GM19035 (cell line): Measurements from ENCODE around the gene IFNGR1.
A peak's percentile ranks its signal among the peaks of the same experiment; 100 is the strongest.
"Not testable (repeated sequence)": the region's sequence is repeated elsewhere in the genome, so short reads cannot be mapped to it uniquely, and the experiment has no call there.

Experiments
- ATAC-seq: cut with Tn5 transposase; IDR thresholded peaks from one replicate; pipeline ENCODE4 v1.9.1; 2021; ENCODE audit not compliant: unreplicated experiment

The IFNGR1 gene

DNA sequence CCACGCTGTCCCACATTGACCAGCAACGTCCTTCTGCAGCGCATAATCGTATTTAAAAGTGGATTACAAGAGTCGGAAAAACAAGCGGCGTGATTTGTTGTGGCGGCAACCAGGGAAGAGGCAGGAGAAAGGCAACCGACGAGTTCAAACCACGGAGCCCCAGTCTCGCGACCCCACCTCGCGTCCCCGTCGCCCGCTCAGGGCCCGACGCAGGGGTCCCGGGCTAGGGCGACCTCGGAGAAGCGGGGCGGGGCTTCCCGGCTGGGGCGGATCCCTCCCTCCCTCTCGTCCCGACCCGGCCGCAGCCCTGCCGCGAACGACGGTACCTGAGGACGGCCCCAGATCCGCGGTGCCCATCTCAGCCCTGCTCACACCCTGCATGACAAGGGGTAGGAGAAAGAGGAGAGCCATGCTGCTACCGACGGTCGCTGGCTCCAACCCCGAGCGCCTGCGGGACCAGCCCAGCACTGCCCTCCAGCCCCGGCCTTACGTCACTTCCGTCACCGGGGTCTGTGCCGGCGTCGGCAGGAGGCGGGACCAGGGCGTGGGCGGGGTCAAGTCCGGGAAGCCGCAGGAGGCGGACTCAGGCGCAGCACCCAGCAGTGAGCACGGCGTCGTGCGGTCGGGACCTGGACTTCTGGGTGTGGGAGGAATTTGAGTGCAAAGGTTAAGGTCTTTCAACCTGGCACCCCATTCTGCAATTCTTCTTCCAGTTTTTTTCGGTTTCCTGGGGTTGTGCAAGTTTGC lies at the start of gene IFNGR1:
Gene IFNGR1, minus strand, starts transcription at position 469 of the 747 bp plus-strand sequence. Its CDS starts 58 bp downstream, at position 411.
- peak; percentile 93 for ATAC-seq

DNA sequence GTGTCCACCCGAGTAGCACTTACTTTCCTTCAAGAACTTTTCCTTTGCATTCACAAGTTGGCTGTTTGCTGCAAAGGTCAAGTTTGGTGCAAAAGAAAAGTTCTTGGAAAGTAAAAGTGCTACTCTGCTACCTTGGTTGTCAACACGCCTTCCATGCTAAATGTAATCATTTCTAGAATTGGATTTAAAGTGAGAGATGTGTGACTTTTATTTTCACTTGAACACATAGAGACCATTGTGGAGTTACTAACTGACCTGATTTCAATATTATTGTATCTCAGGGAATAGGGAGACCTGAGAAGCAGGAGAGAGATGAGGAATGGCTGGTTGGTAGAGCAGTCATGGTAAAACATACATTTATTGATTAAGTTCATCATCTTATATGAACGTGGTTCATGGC lies 49.7 kb upstream of the IFNGR1 start:
- ATAC-seq = no peak

DNA sequence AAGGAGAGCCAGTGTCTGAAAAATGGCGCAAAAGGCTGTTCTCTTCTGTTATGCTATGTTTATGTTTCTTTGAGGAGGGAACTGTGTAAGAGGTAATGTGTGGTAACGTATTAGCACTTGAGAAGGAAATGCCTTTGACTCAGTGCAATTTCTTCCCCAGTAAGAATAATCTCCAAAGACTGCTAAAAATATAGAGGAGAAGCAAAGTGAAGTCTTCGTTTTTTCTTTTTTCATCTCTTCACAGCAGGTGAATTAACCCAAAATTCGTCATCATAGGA lies 47.1 kb upstream of the IFNGR1 start:
- ATAC-seq = no peak

DNA sequence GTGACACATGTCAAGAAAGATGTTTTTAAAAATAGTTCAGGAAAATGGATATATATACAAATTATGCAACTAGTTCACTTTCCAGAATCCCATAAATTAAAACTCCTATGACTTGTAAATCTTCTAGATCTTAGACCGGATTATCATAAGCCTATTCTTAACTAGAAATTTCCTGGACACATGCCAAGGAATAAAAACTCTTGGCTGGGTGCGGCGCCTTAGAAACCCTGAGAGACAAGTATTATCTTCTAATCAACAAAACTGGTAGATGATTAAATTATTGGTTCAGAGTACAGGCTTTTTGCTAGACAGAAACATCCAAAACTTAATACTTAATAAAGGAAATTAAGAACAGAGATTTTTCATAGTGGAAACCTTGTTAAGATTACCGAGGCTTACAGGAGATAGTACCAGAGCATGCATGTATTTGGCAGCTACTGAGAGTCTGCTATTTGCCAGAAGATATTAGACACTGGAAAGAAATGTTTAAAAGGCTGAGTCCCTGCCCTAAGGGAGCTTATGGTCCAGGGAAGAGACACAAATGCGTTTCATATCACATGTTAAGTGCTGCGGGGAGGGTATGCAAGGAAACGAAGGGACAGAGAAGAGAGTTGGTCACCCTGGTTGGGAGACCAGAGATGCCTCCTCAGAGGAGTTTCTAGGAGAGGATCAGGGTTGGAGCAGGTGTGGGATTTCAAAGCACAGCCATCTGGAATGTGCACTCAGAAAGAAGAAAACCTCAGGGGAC lies 46.5 kb upstream of the IFNGR1 start:
- ATAC-seq = no peak

DNA sequence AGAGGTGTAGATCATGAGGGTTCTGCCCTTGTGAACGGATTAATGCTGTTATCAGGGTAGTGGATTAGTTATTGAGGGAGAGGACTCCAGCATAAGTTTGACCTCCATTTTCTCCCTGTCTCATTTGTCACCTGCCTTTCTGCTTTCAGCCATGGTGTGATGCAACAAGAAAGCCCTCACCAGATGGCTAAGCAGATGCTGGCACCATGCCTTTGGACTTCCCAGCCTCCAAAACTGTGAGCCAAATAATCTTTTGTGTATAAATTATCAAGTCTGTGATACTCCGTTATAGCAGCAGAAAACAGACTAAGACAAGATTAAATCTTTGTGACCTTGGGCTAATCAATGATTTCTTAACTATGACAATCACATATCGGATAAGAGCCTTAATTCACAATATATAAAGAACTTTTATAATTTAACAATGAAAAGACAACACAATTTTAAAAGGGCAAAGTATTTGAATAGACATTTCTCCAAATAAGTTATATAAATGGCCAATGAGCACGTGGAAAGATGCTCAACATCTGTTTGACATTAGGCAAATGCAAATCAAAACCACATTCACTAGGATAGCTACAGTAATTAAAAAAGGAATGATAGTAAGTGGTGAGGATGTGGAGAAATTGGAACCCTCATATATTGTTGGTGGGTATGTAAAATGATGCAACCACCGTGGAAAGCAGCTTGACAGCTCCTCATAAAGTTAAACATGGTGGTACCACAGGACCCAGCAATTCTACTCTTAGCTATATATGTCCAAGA lies 45.3 kb upstream of the IFNGR1 start:
- ATAC-seq = no peak

DNA sequence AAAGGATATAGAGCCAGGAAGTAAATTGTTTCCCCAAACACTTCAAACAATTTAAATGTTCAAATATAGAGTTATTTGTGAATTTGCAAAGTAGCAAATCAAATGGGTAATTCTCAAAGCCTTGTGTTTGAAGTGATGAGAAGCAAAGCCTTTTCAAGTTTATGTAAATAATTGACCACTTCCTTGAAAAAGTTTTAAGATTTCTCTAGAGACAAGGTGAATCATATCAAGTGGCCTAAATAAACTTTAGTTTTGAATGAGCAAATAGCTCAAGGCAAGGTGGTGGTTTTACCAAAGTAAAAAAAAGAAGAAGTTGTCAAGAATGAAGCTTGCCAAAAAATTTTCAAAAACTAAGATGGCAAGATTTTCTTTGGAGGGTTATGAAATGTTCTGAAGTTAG lies 42.6 kb upstream of the IFNGR1 start:
- peak; percentile 72 for ATAC-seq

DNA sequence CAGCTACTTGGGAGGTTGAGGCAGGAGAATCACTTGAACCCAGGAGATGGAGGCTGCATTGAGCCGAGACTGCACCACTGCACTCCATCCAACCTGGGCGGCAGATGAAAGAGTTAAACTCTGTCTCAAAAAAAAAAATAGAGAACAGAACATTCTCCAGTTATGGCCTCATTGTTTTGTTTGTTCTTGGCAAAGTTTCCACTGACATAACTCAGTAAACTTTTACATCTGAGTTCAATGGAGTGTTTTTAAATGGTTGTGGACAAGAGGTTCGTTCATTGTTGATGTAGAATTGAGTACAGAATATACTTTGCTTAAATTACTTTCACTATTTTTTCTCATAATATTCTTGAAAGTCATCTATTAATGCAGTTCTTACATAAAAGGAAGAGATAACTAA lies 42.2 kb upstream of the IFNGR1 start:
- ATAC-seq = no peak

DNA sequence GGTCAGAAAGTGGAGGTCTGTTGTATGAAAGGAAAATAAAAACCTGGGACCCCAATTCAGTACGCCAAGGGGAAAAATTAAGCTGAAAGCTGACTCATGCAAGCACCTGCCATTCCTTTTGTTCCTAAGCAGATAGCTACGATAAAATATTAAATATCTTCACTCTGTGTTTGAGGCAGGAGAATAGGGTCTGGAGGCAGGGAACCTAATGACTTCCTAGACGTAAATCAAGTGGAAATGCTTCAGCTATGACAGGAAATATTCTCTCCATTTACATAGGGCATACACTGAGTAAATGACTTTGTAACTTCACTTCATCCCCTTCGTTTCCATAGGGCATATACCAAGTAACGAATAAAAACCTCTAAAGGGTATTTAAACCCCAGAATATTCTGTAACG lies 41.0 kb upstream of the IFNGR1 start:
- no peak for ATAC-seq

DNA sequence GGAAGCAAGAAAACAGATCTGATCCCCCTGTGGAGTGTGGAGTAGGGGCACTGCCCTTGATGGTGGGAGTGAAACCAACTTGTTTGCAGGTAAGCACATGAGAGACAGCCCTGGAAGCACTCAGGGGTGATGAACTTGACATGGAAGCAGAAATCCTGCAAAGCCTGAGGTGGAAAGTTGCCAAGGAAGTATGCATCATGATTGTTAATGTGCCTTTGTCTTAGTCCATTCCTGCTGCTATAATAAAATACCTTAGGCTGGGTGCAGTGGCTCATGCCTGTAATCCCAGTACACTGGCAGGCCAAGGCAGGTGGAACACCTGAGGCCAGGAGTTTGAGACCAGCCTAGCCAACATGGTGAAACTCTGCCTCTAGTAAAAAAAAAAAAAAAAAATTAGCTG lies 40.2 kb upstream of the IFNGR1 start:
- ATAC-seq = no peak

DNA sequence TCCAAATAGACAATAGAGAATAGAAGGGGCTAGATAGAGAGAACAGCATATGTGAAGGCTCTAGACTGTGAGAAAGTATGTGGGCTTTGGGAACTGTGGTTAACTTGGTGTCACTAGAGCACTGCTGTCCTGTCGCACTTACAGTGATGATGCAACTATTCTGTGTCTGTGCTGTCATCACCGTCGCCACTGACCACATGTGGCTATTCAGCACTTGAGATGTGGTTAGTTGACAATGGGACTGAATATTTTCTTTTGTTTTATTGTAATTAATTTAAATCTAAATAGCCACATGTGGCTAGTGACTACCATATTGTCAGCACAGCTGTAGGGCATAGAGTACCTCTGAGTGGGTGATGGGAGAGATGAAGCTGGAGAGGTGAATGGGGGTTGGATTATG lies 39.0 kb upstream of the IFNGR1 start:
- ATAC-seq = no peak

DNA sequence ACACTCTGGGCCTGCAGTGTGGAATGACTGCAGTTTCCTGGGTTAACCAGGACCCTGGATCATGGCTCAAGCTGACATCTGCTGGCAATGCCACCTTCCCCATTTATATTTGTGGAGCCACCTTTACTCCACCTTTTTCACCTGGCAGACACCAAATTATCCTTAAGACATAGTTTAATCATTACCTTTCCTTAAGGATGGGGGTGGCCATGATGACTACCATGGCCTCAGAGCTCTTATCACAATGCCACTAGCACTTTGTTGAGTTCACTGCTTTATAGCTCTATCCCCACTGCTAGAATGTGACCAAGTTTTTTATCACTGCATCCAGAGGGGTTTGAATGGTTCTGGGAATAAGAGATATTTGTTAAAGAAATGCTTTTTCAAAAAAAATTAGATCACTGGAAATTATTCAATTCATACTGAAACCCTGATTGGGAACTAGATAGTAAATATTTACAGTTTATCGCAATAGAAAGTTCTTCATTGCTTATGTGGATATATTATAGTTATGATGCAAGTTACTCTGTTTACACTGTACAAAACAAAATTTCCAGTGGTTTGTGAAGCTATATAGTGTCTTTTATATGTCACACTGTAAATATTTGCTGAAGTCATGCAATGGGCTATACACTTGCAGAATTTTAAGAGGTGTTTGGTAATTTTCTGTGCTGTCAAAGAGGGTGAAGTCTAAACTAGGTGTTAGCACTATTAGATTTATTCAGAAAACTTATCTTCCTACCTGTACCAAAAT lies 37.3 kb upstream of the IFNGR1 start:
- ATAC-seq = no peak

DNA sequence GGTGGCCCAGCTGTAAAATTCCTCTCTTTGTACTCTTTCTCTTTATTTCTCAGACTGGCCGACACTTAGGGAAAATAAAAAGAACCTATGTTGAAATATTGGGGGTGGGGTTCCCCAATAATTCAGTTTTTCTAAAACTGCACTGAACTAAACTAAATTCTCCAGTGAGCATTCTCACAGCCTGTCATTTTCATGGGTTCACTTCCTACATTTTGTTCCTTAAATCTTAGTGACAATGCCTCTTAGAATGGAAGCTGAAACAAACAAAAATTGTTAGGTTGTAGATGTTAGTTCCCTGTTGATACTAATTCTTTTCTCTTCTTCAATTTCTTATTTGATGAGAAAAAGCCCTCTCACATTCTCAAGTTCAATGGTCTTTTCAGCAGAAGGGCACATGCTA lies 35.8 kb upstream of the IFNGR1 start:
- ATAC-seq = no peak

DNA sequence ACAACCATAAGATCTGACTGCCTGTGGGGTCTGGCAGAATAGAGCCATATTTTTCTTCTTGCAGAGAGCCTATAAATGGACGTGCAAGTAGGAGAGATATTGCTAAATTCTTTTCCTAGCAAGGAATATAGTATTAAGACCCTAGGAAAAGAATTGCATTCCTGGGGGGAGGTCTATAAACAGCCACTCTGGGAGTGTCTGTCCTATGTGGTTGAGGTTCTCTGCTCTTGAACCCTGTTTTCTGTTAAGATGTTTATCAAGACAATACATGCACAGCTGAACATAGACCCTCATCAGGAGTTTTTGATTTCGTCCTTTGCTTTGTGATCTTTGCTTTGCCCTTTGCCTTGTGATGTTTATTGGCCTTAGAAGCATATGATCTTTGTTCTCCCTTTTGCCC lies 35.2 kb upstream of the IFNGR1 start:
- ATAC-seq = not testable (repeated sequence)

DNA sequence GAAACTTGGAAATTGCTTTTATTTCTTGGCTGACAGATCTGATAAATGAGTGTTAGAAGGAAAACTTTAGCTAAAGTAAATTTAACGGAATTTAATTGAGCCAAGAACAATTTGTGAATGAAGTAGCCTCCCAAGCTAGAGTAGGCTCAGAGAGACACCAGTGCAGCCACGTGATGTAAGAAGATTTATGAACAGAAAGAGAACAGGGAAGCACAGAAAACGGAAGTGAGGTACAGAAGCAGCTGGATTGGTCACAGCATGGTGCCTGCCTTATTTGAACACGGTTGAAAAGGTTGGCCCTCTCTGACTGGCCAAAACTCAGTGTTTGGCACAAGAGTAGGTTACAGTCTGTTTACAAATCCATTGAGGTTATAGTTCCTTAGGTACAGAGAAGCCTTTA lies 29.5 kb upstream of the IFNGR1 start:
- ATAC-seq = no peak

DNA sequence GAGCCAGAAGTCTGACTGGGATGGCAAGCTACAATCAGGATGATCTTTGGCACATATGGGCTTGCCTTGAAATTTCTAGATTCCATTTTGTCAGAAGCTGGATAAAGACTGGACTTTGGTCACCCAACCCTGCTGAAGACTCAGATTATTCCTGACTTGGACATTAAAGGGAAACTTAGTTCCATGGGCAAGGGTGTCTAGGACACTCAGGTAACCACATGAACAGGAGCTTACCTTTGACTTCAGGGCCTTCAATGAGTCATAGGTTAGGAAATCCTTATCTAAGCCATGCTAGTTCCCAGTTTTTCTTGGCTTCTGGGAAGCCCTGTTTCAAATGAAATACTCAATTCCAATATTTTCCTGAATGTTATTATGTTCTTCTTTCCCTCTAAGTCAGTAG lies 28.5 kb upstream of the IFNGR1 start:
- no peak for ATAC-seq

DNA sequence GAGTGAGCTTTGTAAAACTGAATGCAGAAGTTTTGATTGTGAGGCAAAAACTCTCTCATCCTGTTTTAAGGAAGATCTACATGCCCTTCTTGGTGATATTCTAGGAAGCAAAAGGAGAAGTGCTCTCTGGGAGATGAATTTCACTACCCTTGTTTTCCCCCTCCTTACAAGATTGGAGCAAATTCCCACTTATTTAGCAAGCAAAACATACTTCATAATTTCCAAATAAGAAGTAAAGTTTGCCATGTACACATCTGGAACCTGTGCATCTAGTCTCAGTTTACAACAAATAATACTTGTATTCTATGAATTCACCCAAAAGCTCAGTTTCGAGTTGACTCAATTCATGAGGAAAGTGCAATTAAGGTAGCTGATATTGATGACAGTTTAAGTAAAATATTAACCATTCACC lies 27.6 kb upstream of the IFNGR1 start:
- no peak for ATAC-seq

DNA sequence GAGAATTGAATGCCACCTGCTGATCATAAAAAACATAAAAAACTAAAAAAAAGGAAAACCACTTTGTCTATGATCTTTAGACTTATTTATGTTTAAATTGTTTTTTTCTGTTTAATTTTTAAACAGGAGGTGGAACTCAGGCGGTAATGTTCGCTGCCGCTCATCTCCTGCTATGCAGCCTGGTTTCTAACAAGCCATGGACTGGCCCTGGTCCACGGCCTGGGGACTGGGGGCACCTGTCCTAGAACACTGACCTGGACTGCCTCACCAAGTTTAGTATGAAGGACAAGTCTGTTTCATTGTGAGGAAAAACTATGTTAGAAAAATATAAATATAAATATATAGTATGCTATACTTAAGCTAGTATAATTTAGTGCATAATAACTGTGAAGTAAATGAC lies 27.0 kb upstream of the IFNGR1 start:
- no peak for ATAC-seq

DNA sequence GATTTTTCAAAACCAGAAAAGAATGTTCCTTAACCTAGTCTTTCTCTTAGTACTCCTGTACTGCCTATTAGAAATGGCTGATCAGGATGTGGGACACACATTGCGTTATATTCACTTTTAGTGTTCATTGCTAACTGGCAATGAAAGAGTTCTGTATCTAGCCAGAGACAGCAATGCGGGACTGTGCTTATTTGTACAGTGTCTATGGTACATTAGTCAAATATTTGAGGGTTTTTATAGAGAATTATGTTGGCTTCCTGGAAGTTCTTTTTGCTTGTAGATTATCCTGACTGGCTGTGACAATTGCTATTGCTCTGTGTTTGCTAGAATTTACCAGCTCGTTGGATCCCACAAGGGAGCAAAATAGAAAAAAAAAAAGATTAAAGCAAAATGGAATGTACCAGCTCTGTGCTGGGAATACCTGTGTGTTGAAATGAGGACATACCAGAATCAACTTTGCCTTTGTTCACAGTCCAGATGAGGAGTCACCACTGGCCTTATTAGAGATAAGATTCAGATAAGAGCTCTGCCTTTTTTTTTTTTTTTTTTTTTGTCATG lies 22.4 kb upstream of the IFNGR1 start:
- no peak for ATAC-seq

DNA sequence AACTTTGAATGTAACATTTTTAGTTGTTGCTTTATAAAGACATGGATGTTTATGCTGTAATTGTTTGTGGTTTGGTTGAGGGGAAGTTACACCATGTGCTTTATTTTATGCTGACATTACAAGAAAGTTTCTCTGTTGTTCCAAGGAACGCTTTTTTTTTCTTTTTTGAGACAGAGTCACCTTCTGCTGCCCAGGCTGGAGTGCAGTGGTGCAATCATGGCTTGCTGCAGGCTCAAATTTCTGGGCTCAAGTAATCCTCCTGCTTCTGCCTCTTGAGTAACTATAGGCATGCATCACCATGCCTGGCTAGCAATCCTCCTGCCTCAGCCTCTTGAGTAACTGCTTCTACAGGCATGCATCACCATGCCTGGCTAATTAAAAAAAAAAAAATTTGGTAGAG lies 21.0 kb upstream of the IFNGR1 start:
- ATAC-seq = no peak

DNA sequence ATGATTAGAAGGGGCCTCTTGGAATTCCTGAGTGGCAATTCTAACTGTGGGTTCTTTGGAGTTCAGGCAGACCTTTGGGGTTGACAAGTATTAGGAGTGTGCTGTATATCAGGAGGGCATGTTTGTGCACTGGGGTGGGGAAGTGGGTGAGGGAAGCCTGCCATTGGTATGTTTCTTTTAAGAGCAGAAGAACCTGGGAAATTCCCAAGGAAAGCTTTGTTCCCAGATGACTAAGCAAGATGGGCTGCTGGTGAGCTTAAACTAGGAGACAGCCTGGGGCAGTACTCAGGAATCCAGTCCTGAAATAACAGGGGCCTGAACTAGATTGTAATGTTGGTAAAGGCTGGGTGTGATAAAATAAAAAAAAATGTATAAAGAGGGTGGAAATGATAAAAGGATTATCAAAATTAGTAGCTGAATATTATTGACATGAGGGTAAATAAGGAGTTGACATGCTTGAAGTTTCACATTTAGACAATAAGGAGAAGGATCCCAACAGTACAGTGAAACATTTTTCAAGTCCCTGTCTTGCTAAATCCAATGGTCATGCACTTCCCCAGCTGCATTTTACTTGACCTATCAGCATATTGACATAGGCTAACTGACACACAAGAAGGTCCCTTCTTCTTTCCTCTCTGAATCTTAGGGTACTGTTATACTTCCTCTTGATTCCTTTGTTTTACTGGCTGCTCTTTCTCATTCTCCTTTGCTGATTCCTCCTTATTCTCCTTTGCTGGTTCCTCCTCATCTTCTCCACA lies 18.4 kb upstream of the IFNGR1 start:
- ATAC-seq = no peak
